Measurements from ENCODE around the gene MAP3K20. TPM values are rescaled to one million over a fixed set of nuclear protein-coding genes. Genes with fewer than 3 reads are reported as not detected.

The MAP3K20 gene
- total RNA-seq, 1 experiment from 2014 or later, result 40.0 TPM

- ChIA-PET POLR2A (ENCODE audit: low non-redundant PET) (no interaction called here), CTCF (no interaction called here)
- Histone ChIP-seq H3K36me3 (ENCODE audit: insufficient read depth, low read length, poor library complexity, severe bottlenecking) (no peaks in the 10 kb centered on the region), H3K27ac (ENCODE audit: low read depth, low read length, poor library complexity, severe bottlenecking) (no peak overlapping the region), H3K27me3 (replicated peaks; ENCODE audit: insufficient read depth, low read depth, low read length, poor library complexity) (no peaks in the 10 kb centered on the region), H3K4me1 (ENCODE audit: insufficient read depth, low read length, poor library complexity, severe bottlenecking) (peaks cover 13% of the 10 kb centered on the region), H3K4me3 (ENCODE audit: low read depth, low read length, poor library complexity, severe bottlenecking) (no peak overlapping the region), H3K9me3 (ENCODE audit: low read depth, low read length, poor library complexity, severe bottlenecking) (no peaks in the 10 kb centered on the region)
- intact Hi-C loops (cut with micrococcal nuclease; ENCODE audit: unreplicated experiment), result no loop called here
- TF ChIP-seq EZH2 (IDR thresholded peaks at IDR 0.05; ENCODE audit: borderline replicate concordance, low read depth, low read length, poor library complexity, severe bottlenecking), result no peak
- TF ChIP-seq, protein P1, sequence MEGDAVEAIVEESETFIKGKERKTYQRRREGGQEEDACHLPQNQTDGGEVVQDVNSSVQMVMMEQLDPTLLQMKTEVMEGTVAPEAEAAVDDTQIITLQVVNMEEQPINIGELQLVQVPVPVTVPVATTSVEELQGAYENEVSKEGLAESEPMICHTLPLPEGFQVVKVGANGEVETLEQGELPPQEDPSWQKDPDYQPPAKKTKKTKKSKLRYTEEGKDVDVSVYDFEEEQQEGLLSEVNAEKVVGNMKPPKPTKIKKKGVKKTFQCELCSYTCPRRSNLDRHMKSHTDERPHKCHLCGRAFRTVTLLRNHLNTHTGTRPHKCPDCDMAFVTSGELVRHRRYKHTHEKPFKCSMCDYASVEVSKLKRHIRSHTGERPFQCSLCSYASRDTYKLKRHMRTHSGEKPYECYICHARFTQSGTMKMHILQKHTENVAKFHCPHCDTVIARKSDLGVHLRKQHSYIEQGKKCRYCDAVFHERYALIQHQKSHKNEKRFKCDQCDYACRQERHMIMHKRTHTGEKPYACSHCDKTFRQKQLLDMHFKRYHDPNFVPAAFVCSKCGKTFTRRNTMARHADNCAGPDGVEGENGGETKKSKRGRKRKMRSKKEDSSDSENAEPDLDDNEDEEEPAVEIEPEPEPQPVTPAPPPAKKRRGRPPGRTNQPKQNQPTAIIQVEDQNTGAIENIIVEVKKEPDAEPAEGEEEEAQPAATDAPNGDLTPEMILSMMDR (conservative IDR thresholded peaks at IDR 0.05; ENCODE audit: low read depth, low read length), result no peak
- DNase-seq (ENCODE audit: low spot score), result no peak
- no TSS peak for BruUV-seq (replicated peaks)
Measured at GRCh38 chr2:173119069-173119807, 43.6 kb downstream of the MAP3K20 start.

GRCh38 chr2:173119944-173120343 is 44.3 kb downstream of the MAP3K20 start:
- H3K9me3 ChIP-seq (ENCODE audit: low read depth, low read length, poor library complexity, severe bottlenecking), result no peaks in the 10 kb centered on the region
- H3K27ac ChIP-seq (ENCODE audit: low read depth, low read length, poor library complexity, severe bottlenecking), result no peak overlapping the region
- CTCF ChIA-PET, result no interaction called here
- peaks cover 20% of the 10 kb centered on the region for H3K4me1 ChIP-seq (ENCODE audit: insufficient read depth, low read length, poor library complexity, severe bottlenecking)
- BruUV-seq (replicated peaks), result no TSS peak
- H3K27me3 ChIP-seq (replicated peaks; ENCODE audit: insufficient read depth, low read depth, low read length, poor library complexity), result no peaks in the 10 kb centered on the region
- no peak for TF ChIP-seq EZH2 (IDR thresholded peaks at IDR 0.05; ENCODE audit: borderline replicate concordance, low read depth, low read length, poor library complexity, severe bottlenecking)
- TF ChIP-seq, protein P1 (conservative IDR thresholded peaks at IDR 0.05; ENCODE audit: low read depth, low read length), result no peak
- POLR2A ChIA-PET (ENCODE audit: low non-redundant PET), result no interaction called here
- intact Hi-C loops (cut with micrococcal nuclease; ENCODE audit: unreplicated experiment), result no loop called here
- DNase-seq (ENCODE audit: low spot score), result no peak
- no peak overlapping the region for H3K4me3 ChIP-seq (ENCODE audit: low read depth, low read length, poor library complexity, severe bottlenecking)
- H3K36me3 ChIP-seq (ENCODE audit: insufficient read depth, low read length, poor library complexity, severe bottlenecking), result no peaks in the 10 kb centered on the region

- DNase-seq (ENCODE audit: low spot score), result no peak
- CTCF ChIA-PET, result interaction anchor here (0.6 kb wide), 1 partner anchor 36 kb away, joined by 7 read pairs; no protein-coding TSS in a partner anchor
Measured at GRCh38 chr2:173122936-173123335, 47.3 kb downstream of the MAP3K20 start.

More at GRCh38 chr2:173122936-173123335, 47.3 kb downstream of the MAP3K20 start:
- Histone ChIP-seq H3K27me3 (replicated peaks; ENCODE audit: insufficient read depth, low read depth, low read length, poor library complexity) (no peaks in the 10 kb centered on the region), H3K9me3 (ENCODE audit: low read depth, low read length, poor library complexity, severe bottlenecking) (no peaks in the 10 kb centered on the region), H3K4me3 (ENCODE audit: low read depth, low read length, poor library complexity, severe bottlenecking) (no peak overlapping the region), H3K36me3 (ENCODE audit: insufficient read depth, low read length, poor library complexity, severe bottlenecking) (no peaks in the 10 kb centered on the region), H3K4me1 (ENCODE audit: insufficient read depth, low read length, poor library complexity, severe bottlenecking) (peaks cover 37% of the 10 kb centered on the region), H3K27ac (ENCODE audit: low read depth, low read length, poor library complexity, severe bottlenecking) (no peak overlapping the region)
- BruUV-seq (replicated peaks), result no TSS peak
- POLR2A ChIA-PET (ENCODE audit: low non-redundant PET), result no interaction called here
- intact Hi-C loops (cut with micrococcal nuclease; ENCODE audit: unreplicated experiment), result no loop called here
- TF ChIP-seq, protein P1 (conservative IDR thresholded peaks at IDR 0.05; ENCODE audit: low read depth, low read length), result no peak
- no peak for TF ChIP-seq EZH2 (IDR thresholded peaks at IDR 0.05; ENCODE audit: borderline replicate concordance, low read depth, low read length, poor library complexity, severe bottlenecking)

Data from A673 (cell line).